SK-N-SH treated with all-trans-retinoic acid at 6 μM for 48 hours (cell line): ENCODE measurements around the gene ELFN2.

Experiments
- ATAC-seq: fragments of 200-7000 bp; cut with Tn5 transposase; 3 replicates; pipeline ENCODE4 v1.9.1; 2020; ENCODE audit warnings: mild to moderate bottlenecking, moderate library complexity
- ARNTL ChIP-seq: fragments of 450-650 bp; formaldehyde crosslinking; IDR thresholded peaks from 2 replicates; pipeline ENCODE4 v1.5.0; 2020; ENCODE audit warnings: low read depth, mild to moderate bottlenecking, moderate library complexity, borderline replicate concordance
- BACH2 ChIP-seq: fragments of 250-450 bp; sonication (Bioruptor Pico); IDR thresholded peaks from 2 replicates; pipeline ENCODE4 v1.9.0; 2021; ENCODE audit warnings: mild to moderate bottlenecking, borderline replicate concordance
- CREB5 ChIP-seq: fragments of 250-450 bp; sonication (Bioruptor Pico); IDR thresholded peaks from 2 replicates; pipeline ENCODE4 v1.5.1; 2020; ENCODE audit warnings: low read depth, mild to moderate bottlenecking, moderate library complexity
- CSDC2 ChIP-seq: fragments of 250-450 bp; sonication (Bioruptor Pico); IDR thresholded peaks from 2 replicates; pipeline ENCODE4 v1.5.0; 2020; ENCODE audit warnings: mild to moderate bottlenecking, moderate library complexity
- ESRRG ChIP-seq: fragments of 250-450 bp; sonication (Bioruptor Pico); IDR thresholded peaks from 2 replicates; pipeline ENCODE4 v1.6.1; 2021; ENCODE audit warnings: mild to moderate bottlenecking
- GLIS3 ChIP-seq: fragments of 250-450 bp; sonication (Bioruptor Pico); IDR thresholded peaks from 2 replicates; pipeline ENCODE4 v1.5.0; 2020; ENCODE audit warnings: mild to moderate bottlenecking, moderate library complexity
- ISL1 ChIP-seq: fragments of 250-450 bp; sonication (Bioruptor Pico); IDR thresholded peaks from 2 replicates; pipeline ENCODE4 v2.1.2; 2022; ENCODE audit warnings: mild to moderate bottlenecking, moderate library complexity
- PATZ1 ChIP-seq: fragments of 250-450 bp; sonication (Bioruptor Pico); IDR thresholded peaks from 2 replicates; pipeline ENCODE4 v1.8.0; 2020; ENCODE audit warnings: mild to moderate bottlenecking, moderate library complexity, borderline replicate concordance
- POU6F1 ChIP-seq: fragments of 250-450 bp; sonication (Bioruptor Pico); IDR thresholded peaks from 2 replicates; pipeline ENCODE4 v1.8.0; 2021; ENCODE audit warnings: low read depth, mild to moderate bottlenecking, moderate library complexity, borderline replicate concordance
- PPARA ChIP-seq: fragments of 250-450 bp; sonication (Bioruptor Pico); IDR thresholded peaks from 2 replicates; pipeline ENCODE4 v1.5.0; 2020; ENCODE audit warnings: mild to moderate bottlenecking, borderline replicate concordance
- RARB ChIP-seq: fragments of 250-450 bp; sonication (Bioruptor Pico); IDR thresholded peaks from 2 replicates; pipeline ENCODE4 v1.8.0; 2021; ENCODE audit warnings: mild to moderate bottlenecking, moderate library complexity
- SNAI2 ChIP-seq: fragments of 250-450 bp; sonication (Bioruptor Pico); IDR thresholded peaks from 2 replicates; pipeline ENCODE4 v1.5.0; 2020; ENCODE audit warnings: mild to moderate bottlenecking, moderate library complexity
- TCF4 ChIP-seq: fragments of 250-450 bp; sonication (Bioruptor Pico); IDR thresholded peaks from 2 replicates; pipeline ENCODE4 v1.8.0; 2021; ENCODE audit warnings: mild to moderate bottlenecking, moderate library complexity, borderline replicate concordance
- TOX ChIP-seq: fragments of 250-450 bp; sonication (Bioruptor Pico); IDR thresholded peaks from 2 replicates; pipeline ENCODE4 v1.8.0; 2021; ENCODE audit warnings: mild to moderate bottlenecking, moderate library complexity, borderline replicate concordance
- TSHZ2 ChIP-seq: fragments of 250-450 bp; sonication (Bioruptor Pico); IDR thresholded peaks from 2 replicates; pipeline ENCODE4 v1.5.0; 2020; ENCODE audit warnings: mild to moderate bottlenecking, moderate library complexity
- ZC3H10 ChIP-seq: fragments of 250-450 bp; sonication (Bioruptor Pico); IDR thresholded peaks from 2 replicates; pipeline ENCODE4 v1.5.1; 2021; ENCODE audit warnings: mild to moderate bottlenecking, moderate library complexity
- ZFP3 ChIP-seq: fragments of 250-450 bp; sonication (Bioruptor Pico); IDR thresholded peaks from 2 replicates; pipeline ENCODE4 v1.5.0; 2020; ENCODE audit warnings: mild to moderate bottlenecking, moderate library complexity
- ZFP30 ChIP-seq: fragments of 450-650 bp; formaldehyde crosslinking; IDR thresholded peaks from 2 replicates; pipeline ENCODE4 v1.5.0; 2022; ENCODE audit warnings: mild to moderate bottlenecking, moderate library complexity
- ZNF565 ChIP-seq: fragments of 450-650 bp; formaldehyde crosslinking; conservative IDR thresholded peaks from 2 replicates; pipeline ENCODE4 v1.5.0; 2020; ENCODE audit warnings: low read depth, mild to moderate bottlenecking, moderate library complexity
- ZNF70 ChIP-seq: fragments of 450-650 bp; formaldehyde crosslinking; IDR thresholded peaks from 2 replicates; pipeline ENCODE4 v1.5.0; 2020; ENCODE audit warnings: mild to moderate bottlenecking, moderate library complexity
- ZNF8 ChIP-seq: fragments of 450-650 bp; formaldehyde crosslinking; IDR thresholded peaks from 2 replicates; pipeline ENCODE4 v1.5.0; 2020; ENCODE audit warnings: mild to moderate bottlenecking, moderate library complexity

The ELFN2 gene

GRCh38 chr22:37435970-37436603, 8.8 kb upstream of the ELFN2 start:
- TF ChIP-seq TSHZ2 (CRISPR knock-in tag): no peak
- no peak for TF ChIP-seq CREB5 (CRISPR knock-in tag)
- TF ChIP-seq SNAI2: no peak
- TF ChIP-seq GLIS3 (CRISPR knock-in tag): no peak
- TF ChIP-seq TCF4 (CRISPR knock-in tag): no peak
- no peak for TF ChIP-seq ZFP3 (CRISPR knock-in tag)
- no peak for TF ChIP-seq ZC3H10 (CRISPR knock-in tag)
- TF ChIP-seq TOX (CRISPR knock-in tag): no peak
- TF ChIP-seq BACH2: no peak
- TF ChIP-seq POU6F1: no peak
- no peak for TF ChIP-seq ISL1 (CRISPR knock-in tag)
- TF ChIP-seq RARB: no peak
- no peak for TF ChIP-seq ZFP30 (CRISPR knock-in tag)
- ATAC-seq: no peak

GRCh38 chr22:37433786-37434185, 6.5 kb upstream of the ELFN2 start:
- no peak for TF ChIP-seq GLIS3 (CRISPR knock-in tag)
- no peak for TF ChIP-seq PPARA (CRISPR knock-in tag)
- no peak for TF ChIP-seq CREB5 (CRISPR knock-in tag)
- no peak for TF ChIP-seq ZFP30 (CRISPR knock-in tag)
- no peak for TF ChIP-seq SNAI2
- TF ChIP-seq POU6F1: no peak
- TF ChIP-seq ZFP3 (CRISPR knock-in tag): no peak
- no peak for TF ChIP-seq TOX (CRISPR knock-in tag)
- no peak for TF ChIP-seq TCF4 (CRISPR knock-in tag)
- no peak for ATAC-seq

GRCh38 chr22:37432708-37433054, 5.4 kb upstream of the ELFN2 start:
- no peak for ATAC-seq
- TF ChIP-seq GLIS3 (CRISPR knock-in tag) (no peak), ZNF70 (CRISPR knock-in tag) (no peak), ZNF8 (CRISPR knock-in tag) (no peak), CREB5 (CRISPR knock-in tag) (no peak), PPARA (CRISPR knock-in tag) (no peak), ESRRG (CRISPR knock-in tag) (no peak), PATZ1 (CRISPR knock-in tag) (no peak), ZFP3 (CRISPR knock-in tag) (no peak), ARNTL (CRISPR knock-in tag) (no peak), CSDC2 (CRISPR knock-in tag) (no peak), ZNF565 (CRISPR knock-in tag) (no peak)
